PC-9 (cell line): ENCODE data around the gene SLC24A4. TPM values are rescaled to one million over a fixed set of nuclear protein-coding genes. Genes with fewer than 3 reads are reported as not detected.
A peak's percentile ranks its signal among the peaks of the same experiment; 100 is the strongest.

ENCODE experiments used
- BruUV-seq: library from RNA; stranded (reverse); fragments of 400-500 nt; replicated peaks from 2 replicates; lab custom pipeline; 2021; lab: Mats Ljungman, UMichigan
- CTCF ChIA-PET: fragments of 300-600 bp; sonication (Branson Sonifier 250); formaldehyde crosslinking; loops from one replicate; lab custom pipeline; 2022; ENCODE audit warnings: antibody characterized with exemption; lab: Charles Lee
- POLR2A ChIA-PET: fragments of 300-600 bp; sonication (Branson Sonifier 250); formaldehyde crosslinking; loops from one replicate; lab custom pipeline; 2022; ENCODE audit warnings: antibody characterized with exemption; ENCODE audit not compliant: unreplicated experiment; lab: Charles Lee
- DNase-seq, 2 experiments: peaks; one replicate each; pipeline versions ENCODE4 v3.0.0 to v3.0.0-alpha.2; 2015 to 2022; ENCODE audit warnings: mixed read lengths in 1 of 2
- H2AFZ ChIP-seq: fragments of 200-600 bp; sonication (generic); 2 replicates; pipeline ENCODE4 v1.8.1; 2017; ENCODE audit warnings: antibody characterized with exemption
- H3F3A ChIP-seq: fragments of 200-600 bp; sonication (generic); 2 replicates; pipeline ENCODE4 v1.8.1; 2017; ENCODE audit warnings: antibody characterized with exemption, mild to moderate bottlenecking, low read depth; ENCODE audit not compliant: insufficient read depth
- H3K27ac ChIP-seq: fragments of 200-600 bp; sonication (generic); 2 replicates; pipeline ENCODE4 v1.6.1; 2016; ENCODE audit warnings: mixed run types
- H3K27me3 ChIP-seq: fragments of 200-600 bp; sonication (generic); 2 replicates; pipeline ENCODE4 v1.6.1; 2016; ENCODE audit warnings: low read depth, mixed run types; ENCODE audit not compliant: insufficient read depth
- H3K36me3 ChIP-seq: fragments of 200-600 bp; sonication (generic); 2 replicates; pipeline ENCODE4 v1.6.1; 2016; ENCODE audit warnings: low read depth, mixed run types
- H3K4me1 ChIP-seq: fragments of 200-600 bp; sonication (generic); replicated peaks from 2 replicates; pipeline ENCODE4 v1.6.1; 2016; ENCODE audit warnings: mixed run types; ENCODE audit not compliant: insufficient read depth
- H3K4me2 ChIP-seq: fragments of 200-600 bp; sonication (generic); 2 replicates; pipeline ENCODE4 v1.6.1; 2017; ENCODE audit warnings: mixed run types
- H3K4me3 ChIP-seq: fragments of 200-600 bp; sonication (generic); 2 replicates; pipeline ENCODE4 v1.6.1; 2016; ENCODE audit warnings: mixed run types
- H3K79me2 ChIP-seq: fragments of 200-600 bp; sonication (generic); 2 replicates; pipeline ENCODE4 v1.6.1; 2017; ENCODE audit warnings: low read depth, mixed run types
- H3K9me2 ChIP-seq: fragments of 200-600 bp; sonication (generic); 2 replicates; pipeline ENCODE4 v1.8.1; 2017; ENCODE audit warnings: mild to moderate bottlenecking; ENCODE audit not compliant: insufficient read depth
- H3K9me3 ChIP-seq: fragments of 200-600 bp; sonication (generic); 2 replicates; pipeline ENCODE4 v1.8.1; 2016; ENCODE audit warnings: low read depth; ENCODE audit not compliant: insufficient read depth
- H4K20me1 ChIP-seq: fragments of 200-600 bp; sonication (generic); 2 replicates; pipeline ENCODE4 v1.8.1; 2017; ENCODE audit not compliant: insufficient read depth
- CTCF ChIP-seq: fragments of 200-600 bp; sonication (generic); conservative IDR thresholded peaks from 2 replicates; pipeline ENCODE4 v1.6.1; 2017; ENCODE audit warnings: mixed run types, antibody characterized with exemption, mild to moderate bottlenecking, moderate library complexity
- EZH2 ChIP-seq: fragments of 200-600 bp; sonication (generic); IDR thresholded peaks from 2 replicates; pipeline ENCODE4 v1.8.0; 2017; ENCODE audit warnings: antibody characterized with exemption, low read depth
- intact Hi-C: fragments of 100-400 bp; cut with micrococcal nuclease; formaldehyde crosslinking; loops from one replicate; pipeline ENCODE4 v1.10.0; 2022; ENCODE audit not compliant: unreplicated experiment
- total RNA-seq: library from RNA; stranded (reverse); gene quantifications from 2 replicates; pipeline ENCODE4 v1.2.3, GENCODE V29; 2021

The SLC24A4 gene
- total RNA-seq, 1 experiment from 2014 or later, result not detected

GRCh38 chr14:92380131-92380530, 57.2 kb downstream of the SLC24A4 start:
- POLR2A ChIA-PET, result no interaction called here
- Histone ChIP-seq H3F3A (no peaks in the 10 kb centered on the region), H3K36me3 (no peaks in the 10 kb centered on the region), H3K9me3 (no peaks in the 10 kb centered on the region; the same call in 1 of the 2 replicates), H3K4me2 (no peak overlapping the region), H2AFZ (no peak overlapping the region), H3K4me1 (no peaks in the 10 kb centered on the region), H3K9me2 (no peaks in the 10 kb centered on the region), H3K27me3 (no peaks in the 10 kb centered on the region), H3K27ac (no peak overlapping the region), H4K20me1 (no peaks in the 10 kb centered on the region), H3K79me2 (no peaks in the 10 kb centered on the region), H3K4me3 (no peak overlapping the region)
- no peak for DNase-seq
- no TSS peak for BruUV-seq
- intact Hi-C loops, result no loop called here
- TF ChIP-seq EZH2 (no peak), CTCF (no peak)
- CTCF ChIA-PET, result no interaction called here

- Histone ChIP-seq H3K27me3 (no peaks in the 10 kb centered on the region), H3K4me1 (no peaks in the 10 kb centered on the region), H4K20me1 (no peaks in the 10 kb centered on the region), H3K36me3 (no peaks in the 10 kb centered on the region), H3K79me2 (no peaks in the 10 kb centered on the region), H3F3A (no peaks in the 10 kb centered on the region), H3K4me2 (no peak overlapping the region), H3K9me2 (no peaks in the 10 kb centered on the region), H3K4me3 (no peak overlapping the region), H3K27ac (no peak overlapping the region), H3K9me3 (no peaks in the 10 kb centered on the region; the same call in 1 of the 2 replicates), H2AFZ (no peak overlapping the region)
- no TSS peak for BruUV-seq
- POLR2A ChIA-PET, result no interaction called here
- CTCF ChIA-PET, result no interaction called here
- no peak for DNase-seq
- intact Hi-C loops, result no loop called here
- no peak for TF ChIP-seq CTCF
- no peak for TF ChIP-seq EZH2
Observed at GRCh38 chr14:92380582-92380981, 57.6 kb downstream of the SLC24A4 start.

- intact Hi-C loops, result no loop called here
- DNase-seq, result peak in 1 of 2 experiments; percentile 19
Observed at GRCh38 chr14:92382677-92383076, 59.7 kb downstream of the SLC24A4 start.

More at GRCh38 chr14:92382677-92383076, 59.7 kb downstream of the SLC24A4 start:
- H3K9me3 ChIP-seq, result no peaks in the 10 kb centered on the region
- no peak overlapping the region for H3K4me3 ChIP-seq
- no peak overlapping the region for H2AFZ ChIP-seq
- H4K20me1 ChIP-seq, result no peaks in the 10 kb centered on the region
- POLR2A ChIA-PET, result no interaction called here
- no peaks in the 10 kb centered on the region for H3K79me2 ChIP-seq
- CTCF ChIA-PET, result no interaction called here
- H3K27ac ChIP-seq, result no peak overlapping the region
- no TSS peak for BruUV-seq
- H3K4me1 ChIP-seq, result peaks cover 7% of the 10 kb centered on the region; the same call in 1 of the 2 replicates
- H3F3A ChIP-seq, result no peaks in the 10 kb centered on the region; the same call in 1 of the 2 replicates
- no peaks in the 10 kb centered on the region for H3K27me3 ChIP-seq
- H3K4me2 ChIP-seq, result no peak overlapping the region
- no peaks in the 10 kb centered on the region for H3K9me2 ChIP-seq
- no peaks in the 10 kb centered on the region for H3K36me3 ChIP-seq
- TF ChIP-seq CTCF (peak; percentile 75), EZH2 (no peak)
